Stimulated activated memory B cell treated with anti-CD40 and anti-IgM and Interleukin-4, amounts not matched to agents 10 μg/mL and 1 μg/mL and 100 μg/mL, for 72 hours (primary cell): ENCODE data around the gene PRRT3.
"Not testable (repeated sequence)": the region's sequence is repeated elsewhere in the genome, so short reads cannot be mapped to it uniquely, and the experiment has no call there.

Experiments used
- ATAC-seq: fragments of 150-1000 bp; cut with Tn5 transposase; 2 replicates; pipeline ENCODE4 v1.10.0; 2021
- H3K27ac Mint-ChIP-seq: one replicate; pipeline ENCODE4 v1.8.0; 2022; ENCODE audit warnings: mild to moderate bottlenecking, mixed read lengths
- H3K27me3 Mint-ChIP-seq: one replicate; pipeline ENCODE4 v1.8.0; 2022; ENCODE audit warnings: mixed read lengths
- H3K36me3 Mint-ChIP-seq: one replicate; pipeline ENCODE4 v1.8.0; 2022; ENCODE audit warnings: mixed read lengths
- H3K4me1 Mint-ChIP-seq: one replicate; pipeline ENCODE4 v1.8.0; 2022; ENCODE audit warnings: mixed read lengths
- H3K4me3 Mint-ChIP-seq: one replicate; pipeline ENCODE4 v1.8.0; 2022; ENCODE audit warnings: mild to moderate bottlenecking, moderate library complexity, mixed read lengths
- H3K9me3 Mint-ChIP-seq: one replicate; pipeline ENCODE4 v1.8.0; 2022; ENCODE audit warnings: mixed read lengths

PRRT3 gene

DNA sequence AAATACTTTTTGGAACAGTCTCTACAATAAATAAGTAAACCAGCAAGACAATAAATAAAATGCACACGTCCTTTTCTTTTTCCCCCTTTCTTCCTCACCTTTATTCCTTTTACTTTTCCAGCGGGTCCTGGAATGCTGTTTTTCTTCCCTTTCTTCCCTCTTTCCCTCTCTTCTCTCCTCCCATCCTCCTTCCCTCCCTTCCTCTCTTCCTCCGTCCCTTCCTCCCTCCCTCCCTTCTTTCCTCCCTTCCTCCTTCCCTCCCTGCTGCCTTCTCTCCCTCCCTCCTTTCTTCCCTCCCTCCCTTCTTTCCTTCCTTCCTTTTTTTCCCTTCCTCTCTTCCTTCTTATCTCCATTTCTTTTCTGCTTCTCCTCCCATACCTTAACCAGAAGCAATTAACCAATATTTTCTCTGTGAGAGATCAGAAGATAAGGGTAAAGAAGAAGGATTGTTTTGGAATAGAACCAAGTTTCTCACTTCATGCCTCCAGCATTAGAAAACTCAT lies 52.9 kb downstream of the PRRT3 start:
- Mint-ChIP-seq H3K9me3 (no peaks in the 10 kb centered on the region), H3K36me3 (peaks cover 7% of the 10 kb centered on the region), H3K27ac (no peak overlapping the region), H3K4me3 (no peak overlapping the region), H3K27me3 (no peaks in the 10 kb centered on the region), H3K4me1 (peaks cover 24% of the 10 kb centered on the region)
- no peak for ATAC-seq

DNA sequence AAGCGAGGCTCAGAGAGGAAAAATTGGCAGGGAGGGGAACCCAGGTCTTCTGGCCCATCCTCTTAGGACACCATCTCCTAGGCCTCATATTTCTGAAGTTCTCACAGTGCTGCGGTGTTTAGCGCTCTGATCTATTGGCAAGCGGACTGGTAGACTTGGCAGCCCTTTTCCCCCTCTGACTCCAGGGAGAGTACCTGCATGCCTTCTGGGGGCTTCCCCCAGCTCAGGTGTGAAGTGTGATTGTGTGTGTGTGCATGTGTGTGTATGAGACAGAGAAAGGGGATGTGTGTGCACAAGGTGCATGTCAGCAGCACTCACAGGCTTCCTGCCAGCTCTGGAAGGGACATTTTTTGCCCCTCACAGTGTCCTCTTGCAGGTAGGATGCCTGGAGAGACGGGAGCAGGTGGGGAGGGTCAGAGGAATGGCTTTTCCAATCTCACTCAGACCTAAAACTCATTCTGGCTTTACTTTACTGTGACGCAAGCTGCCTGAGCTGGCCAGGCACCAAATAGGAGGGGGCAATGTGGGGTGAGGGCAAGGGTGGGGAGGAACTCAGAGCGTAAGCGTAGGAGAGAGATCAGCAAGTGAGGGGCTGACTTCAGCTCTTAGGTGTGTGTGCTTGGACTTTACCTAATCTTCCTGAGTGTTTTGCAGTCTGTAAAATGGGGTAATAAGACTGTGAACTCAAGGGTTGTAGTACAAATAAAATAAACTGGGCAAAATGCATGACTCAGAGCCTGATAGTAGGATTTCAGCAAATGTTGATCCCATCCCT lies 53.6 kb downstream of the PRRT3 start:
- Mint-ChIP-seq H3K27ac (peak overlapping the region; percentile 20), H3K4me1 (peaks cover 30% of the 10 kb centered on the region), H3K27me3 (no peaks in the 10 kb centered on the region), H3K36me3 (peaks cover 12% of the 10 kb centered on the region), H3K9me3 (no peaks in the 10 kb centered on the region), H3K4me3 (no peak overlapping the region)
- ATAC-seq = no peak

DNA sequence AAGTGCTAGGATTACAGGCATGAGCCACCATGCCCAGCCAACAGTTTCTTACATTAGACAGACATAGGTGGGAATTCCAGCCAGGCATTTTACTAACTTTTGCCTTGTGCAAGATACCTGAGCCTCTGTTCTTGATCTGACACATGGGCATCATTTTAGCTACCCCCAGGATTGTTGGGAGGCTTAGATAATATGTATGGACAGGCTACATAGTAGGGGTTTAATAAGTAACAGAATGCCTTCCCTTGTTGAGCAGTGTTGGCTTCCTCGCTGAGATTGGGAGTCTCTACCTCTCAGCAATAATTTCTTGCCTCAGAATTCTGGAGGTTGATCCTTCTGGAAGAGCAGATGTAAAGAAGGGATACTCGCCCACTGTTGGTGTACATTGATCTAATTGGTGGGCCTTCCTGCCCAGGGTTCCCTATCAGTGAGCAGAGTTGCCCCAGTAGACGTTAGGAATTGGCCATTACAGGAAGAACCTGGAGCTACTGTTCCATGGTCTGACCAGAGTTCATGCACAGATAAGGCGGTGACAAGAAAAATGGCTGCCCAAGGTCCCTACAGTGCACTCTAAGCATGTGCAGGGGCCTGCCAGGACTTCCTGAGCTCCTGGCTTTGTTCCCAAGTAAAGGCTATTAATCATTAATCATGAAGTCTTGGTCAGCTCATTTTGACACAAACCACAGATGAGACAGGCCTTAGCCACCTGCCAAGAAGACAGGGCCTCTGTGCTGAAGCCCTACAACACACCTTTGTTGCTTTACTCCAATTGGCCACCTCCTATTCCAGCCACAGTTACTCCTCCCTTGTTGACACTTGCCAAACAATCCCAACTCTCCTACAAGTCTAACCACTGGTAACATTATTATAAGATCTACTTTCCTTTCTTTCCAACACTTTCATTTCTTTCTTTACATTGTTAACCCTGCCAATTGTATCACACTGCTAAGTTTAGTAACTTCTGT lies 54.5 kb downstream of the PRRT3 start:
- H3K36me3 Mint-ChIP-seq = peaks cover 22% of the 10 kb centered on the region
- peak overlapping the region; percentile 20 for H3K27ac Mint-ChIP-seq
- H3K4me1 Mint-ChIP-seq = peaks cover 32% of the 10 kb centered on the region
- no peak for ATAC-seq
- H3K9me3 Mint-ChIP-seq = no peaks in the 10 kb centered on the region
- no peaks in the 10 kb centered on the region for H3K27me3 Mint-ChIP-seq
- no peak overlapping the region for H3K4me3 Mint-ChIP-seq

DNA sequence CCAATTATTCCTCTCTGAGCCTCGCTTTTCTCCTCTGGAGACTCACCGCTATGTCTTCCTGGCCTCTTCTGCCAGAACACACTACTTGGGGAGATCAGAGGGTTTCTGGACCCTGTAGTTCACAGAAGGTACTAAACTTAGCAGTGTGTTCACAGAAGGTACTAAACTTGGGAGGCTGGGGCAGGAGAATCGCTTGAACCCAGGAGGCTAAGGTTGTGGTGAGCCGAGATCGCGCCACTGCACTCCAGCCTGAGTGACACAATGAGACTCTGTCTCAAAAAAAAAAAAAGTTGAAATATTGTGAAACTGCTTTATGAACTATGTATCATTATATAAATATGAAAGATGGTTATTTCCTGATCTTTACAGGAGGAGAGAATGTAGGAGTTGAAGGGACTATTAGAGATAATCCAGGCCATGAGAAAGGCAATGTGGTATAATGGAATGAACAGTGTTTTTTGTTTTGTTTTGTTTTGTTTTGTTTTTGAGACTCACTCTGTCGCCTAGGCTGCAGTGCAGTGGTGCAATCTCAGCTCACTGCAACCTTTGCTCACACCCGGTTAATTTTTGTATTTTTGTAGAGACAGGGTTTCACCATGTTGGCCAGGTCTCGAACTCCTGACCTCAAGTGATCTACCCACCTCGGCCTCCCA lies 55.3 kb downstream of the PRRT3 start:
- not testable (repeated sequence) for ATAC-seq, H3K27me3 Mint-ChIP-seq, H3K4me3 Mint-ChIP-seq, H3K9me3 Mint-ChIP-seq, H3K27ac Mint-ChIP-seq
- H3K4me1 Mint-ChIP-seq = peaks cover 40% of the 10 kb centered on the region
- H3K36me3 Mint-ChIP-seq = peaks cover 28% of the 10 kb centered on the region

DNA sequence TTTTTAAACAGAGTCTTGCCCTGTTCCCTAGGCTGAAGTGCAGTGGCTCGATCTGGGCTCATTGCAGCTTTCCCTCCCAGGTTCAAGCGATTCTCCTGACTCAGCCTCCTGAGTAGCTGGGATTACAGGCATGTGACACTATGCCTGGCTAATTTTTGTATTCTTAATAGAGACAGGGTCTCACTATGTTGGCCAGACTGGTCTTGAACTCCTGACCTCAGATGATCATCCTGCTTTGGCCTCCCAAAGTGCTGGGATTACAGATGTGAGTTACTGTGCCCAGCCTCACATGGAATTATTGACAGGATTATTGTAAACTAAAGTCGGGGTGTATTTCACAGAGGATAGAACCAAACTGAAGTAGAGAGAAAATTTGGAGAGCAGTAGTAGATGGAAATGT lies 56.5 kb downstream of the PRRT3 start:
- not testable (repeated sequence) for H3K4me3 Mint-ChIP-seq, H3K9me3 Mint-ChIP-seq, ATAC-seq, H3K27me3 Mint-ChIP-seq, H3K27ac Mint-ChIP-seq
- Mint-ChIP-seq H3K4me1 (peaks cover 49% of the 10 kb centered on the region), H3K36me3 (peaks cover 34% of the 10 kb centered on the region)
